ENCODE data around the gene SULT2B1. TPM values are rescaled to one million over a fixed set of nuclear protein-coding genes. Genes with fewer than 3 reads are reported as not detected.
A peak's percentile ranks its signal among the peaks of the same experiment; 100 is the strongest.

SULT2B1 gene
- polyA plus RNA-seq, 2 of the 4 experiments (the other 2 are of a cell fraction), result 22.2 to 34.3 TPM

DNA sequence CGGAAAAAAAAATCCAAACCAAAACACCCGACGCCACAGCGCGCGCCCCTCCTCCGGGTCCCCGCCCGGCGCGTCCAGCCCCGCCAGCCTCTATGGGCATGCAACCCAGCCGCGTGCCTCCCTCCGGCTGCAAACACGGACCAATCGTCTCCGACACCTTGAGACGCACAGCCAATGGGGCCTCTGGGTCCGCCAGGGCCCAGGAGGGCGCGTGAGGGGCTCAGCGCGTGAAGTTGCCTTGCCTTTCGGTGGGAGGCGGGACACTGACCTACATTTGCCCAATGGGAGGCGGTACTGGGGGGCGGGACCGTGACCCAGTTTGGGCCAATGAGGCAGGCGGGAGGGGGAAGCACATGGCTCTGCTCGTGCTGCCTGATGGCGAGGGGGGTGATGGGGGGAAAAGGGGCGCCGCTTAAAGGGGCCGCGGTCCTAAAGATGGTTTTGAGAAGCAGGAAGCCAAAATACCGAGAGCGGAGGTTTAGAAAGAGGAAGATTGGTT lies 85.5 kb downstream of the SULT2B1 start (continued):
- no peak for TF ChIP-seq FOXS1 (CRISPR knock-in tag; IDR thresholded peaks at IDR 0.05)
- TF ChIP-seq RFX5 (IDR thresholded peaks at IDR 0.05), result peak; percentile 40; the same call in 1 of the 2 replicates
- TF ChIP-seq, protein P1, sequence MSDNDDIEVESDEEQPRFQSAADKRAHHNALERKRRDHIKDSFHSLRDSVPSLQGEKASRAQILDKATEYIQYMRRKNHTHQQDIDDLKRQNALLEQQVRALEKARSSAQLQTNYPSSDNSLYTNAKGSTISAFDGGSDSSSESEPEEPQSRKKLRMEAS (IDR thresholded peaks at IDR 0.05), result peak; percentile 100
- TF ChIP-seq NFE2L2 (conservative IDR thresholded peaks at IDR 0.05; ENCODE audit: low read length), result 0 out of 2 replicates have a peak, but pooled peaks have one; percentile 3
- TF ChIP-seq SREBF2 (IDR thresholded peaks at IDR 0.05), result no peak
- TF ChIP-seq, protein P2, sequence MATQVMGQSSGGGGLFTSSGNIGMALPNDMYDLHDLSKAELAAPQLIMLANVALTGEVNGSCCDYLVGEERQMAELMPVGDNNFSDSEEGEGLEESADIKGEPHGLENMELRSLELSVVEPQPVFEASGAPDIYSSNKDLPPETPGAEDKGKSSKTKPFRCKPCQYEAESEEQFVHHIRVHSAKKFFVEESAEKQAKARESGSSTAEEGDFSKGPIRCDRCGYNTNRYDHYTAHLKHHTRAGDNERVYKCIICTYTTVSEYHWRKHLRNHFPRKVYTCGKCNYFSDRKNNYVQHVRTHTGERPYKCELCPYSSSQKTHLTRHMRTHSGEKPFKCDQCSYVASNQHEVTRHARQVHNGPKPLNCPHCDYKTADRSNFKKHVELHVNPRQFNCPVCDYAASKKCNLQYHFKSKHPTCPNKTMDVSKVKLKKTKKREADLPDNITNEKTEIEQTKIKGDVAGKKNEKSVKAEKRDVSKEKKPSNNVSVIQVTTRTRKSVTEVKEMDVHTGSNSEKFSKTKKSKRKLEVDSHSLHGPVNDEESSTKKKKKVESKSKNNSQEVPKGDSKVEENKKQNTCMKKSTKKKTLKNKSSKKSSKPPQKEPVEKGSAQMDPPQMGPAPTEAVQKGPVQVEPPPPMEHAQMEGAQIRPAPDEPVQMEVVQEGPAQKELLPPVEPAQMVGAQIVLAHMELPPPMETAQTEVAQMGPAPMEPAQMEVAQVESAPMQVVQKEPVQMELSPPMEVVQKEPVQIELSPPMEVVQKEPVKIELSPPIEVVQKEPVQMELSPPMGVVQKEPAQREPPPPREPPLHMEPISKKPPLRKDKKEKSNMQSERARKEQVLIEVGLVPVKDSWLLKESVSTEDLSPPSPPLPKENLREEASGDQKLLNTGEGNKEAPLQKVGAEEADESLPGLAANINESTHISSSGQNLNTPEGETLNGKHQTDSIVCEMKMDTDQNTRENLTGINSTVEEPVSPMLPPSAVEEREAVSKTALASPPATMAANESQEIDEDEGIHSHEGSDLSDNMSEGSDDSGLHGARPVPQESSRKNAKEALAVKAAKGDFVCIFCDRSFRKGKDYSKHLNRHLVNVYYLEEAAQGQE (IDR thresholded peaks at IDR 0.05), result no peak
- TF ChIP-seq ESRRA (IDR thresholded peaks at IDR 0.05; ENCODE audit: borderline replicate concordance, low read length), result no peak
- TF ChIP-seq HOXB5 (CRISPR knock-in tag; IDR thresholded peaks at IDR 0.05), result peak; percentile 66; the same call in 1 of the 2 replicates

DNA sequence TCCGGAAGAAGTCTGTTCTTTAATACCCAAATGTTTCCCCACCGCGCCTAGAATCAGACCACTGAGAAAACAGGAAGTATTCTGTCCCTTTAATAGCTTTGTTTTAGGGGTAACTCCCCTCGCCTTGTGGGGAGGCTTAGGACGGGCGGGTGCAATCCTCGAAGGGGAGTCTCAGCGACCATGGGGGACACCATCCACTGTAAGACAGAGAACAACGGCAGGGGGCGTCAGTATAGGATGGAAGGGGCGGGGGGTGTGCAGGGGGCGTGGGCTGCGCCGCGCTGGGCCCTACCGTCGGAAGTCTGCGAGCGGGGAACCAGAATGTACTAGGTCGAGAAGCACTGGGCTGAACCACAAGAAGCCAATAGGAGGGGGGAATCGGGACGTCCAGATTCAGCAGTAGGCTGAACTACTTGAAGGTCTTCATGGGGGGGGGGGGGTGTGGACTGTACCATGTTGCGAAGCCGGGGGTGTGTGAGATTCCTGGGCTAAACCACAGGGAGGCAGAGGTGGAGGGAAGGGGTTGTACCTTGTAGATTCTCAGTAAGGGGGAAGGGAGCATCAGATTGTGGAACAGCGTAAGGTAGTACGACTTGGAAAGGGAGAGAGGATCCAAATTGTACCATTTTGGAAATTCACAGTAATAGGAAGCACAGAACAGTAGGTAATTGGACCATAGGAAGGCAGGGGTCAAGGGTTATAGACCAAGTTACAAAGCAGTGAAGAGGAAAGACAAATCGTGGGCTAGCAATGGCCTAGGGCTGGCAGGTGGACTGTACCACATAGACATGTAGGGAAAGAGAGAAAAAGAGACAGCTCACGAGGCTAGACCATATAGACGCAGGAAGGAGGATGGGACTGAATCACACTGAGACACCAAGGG lies 86.2 kb downstream of the SULT2B1 start:
- peak overlapping the region; percentile 89 to 92 for H3K27ac ChIP-seq
- CTCF ChIA-PET, result interaction anchor here (1.2 to 1.7 kb wide), 2 partner anchors 21 to 36 kb away, joined by 3 to 4 read pairs; no protein-coding TSS in a partner anchor
- peak overlapping the region; percentile 71 for H3K4me3 ChIP-seq
- TF ChIP-seq BHLHE40 (IDR thresholded peaks at IDR 0.05; ENCODE audit: low read depth, low read length), result peak; percentile 90
- TF ChIP-seq ZC3H11A (IDR thresholded peaks at IDR 0.05), result no peak
- TF ChIP-seq JUN (IDR thresholded peaks at IDR 0.05), result peak; percentile 41 to 50; a peak in 2 of 5 replicates
- 0 out of 2 replicates have a peak, but pooled peaks have one; percentile 21 for TF ChIP-seq MAZ (IDR thresholded peaks at IDR 0.05; ENCODE audit: borderline replicate concordance, low read depth, low read length)
- no peak for TF ChIP-seq TFCP2L1 (CRISPR knock-in tag; IDR thresholded peaks at IDR 0.05)
- TF ChIP-seq GATA3 (IDR thresholded peaks at IDR 0.05; ENCODE audit: borderline replicate concordance), result peak; percentile 69
- peak; percentile 27; the same call in 1 of the 2 replicates for TF ChIP-seq PHF8 (IDR thresholded peaks at IDR 0.05; ENCODE audit: borderline replicate concordance, low read depth)
- 0 out of 3 replicates have a peak, but pooled peaks have one; percentile 14 for TF ChIP-seq SMC3 (IDR thresholded peaks at IDR 0.05)
- peak; percentile 52; the same call in 1 of the 3 replicates for TF ChIP-seq BCL3 (IDR thresholded peaks at IDR 0.05)
- no peak for TF ChIP-seq MYC (IDR thresholded peaks at IDR 0.05; ENCODE audit: borderline replicate concordance, low read length)
- no peaks in the 10 kb centered on the region for H3K9me3 ChIP-seq
- peaks cover 37% of the 10 kb centered on the region for H3K4me1 ChIP-seq
- no peak for FAIRE-seq
- peak; percentile 11 to 45; a peak in 5 of 6 replicates for ATAC-seq
- 18% methylated on average over 21 of the region's 29 CpGs for WGBS (ENCODE audit: missing lambda C conversion rate)
- POLR2A ChIA-PET, result interaction anchor here (0.6 to 1.4 kb wide), 4 partner anchors 10 to 607 kb away, joined by 3 to 5 read pairs (median 4); partner anchors contain the start of genes RPL18 and SPHK2
- peak; percentile 87 to 98 for DNase-seq (ENCODE audit: low read depth in 1 of 2, low spot score in 1 of 2)
- H3K4me2 ChIP-seq, result peak overlapping the region; percentile 100

Measured in A549 (cell line).